ENCODE results near the gene CRISPLD2. TPM values are rescaled to one million over a fixed set of nuclear protein-coding genes. Genes with fewer than 3 reads are reported as not detected.

CRISPLD2 gene
- total RNA-seq, 1 donor: 40.2 TPM

DNA sequence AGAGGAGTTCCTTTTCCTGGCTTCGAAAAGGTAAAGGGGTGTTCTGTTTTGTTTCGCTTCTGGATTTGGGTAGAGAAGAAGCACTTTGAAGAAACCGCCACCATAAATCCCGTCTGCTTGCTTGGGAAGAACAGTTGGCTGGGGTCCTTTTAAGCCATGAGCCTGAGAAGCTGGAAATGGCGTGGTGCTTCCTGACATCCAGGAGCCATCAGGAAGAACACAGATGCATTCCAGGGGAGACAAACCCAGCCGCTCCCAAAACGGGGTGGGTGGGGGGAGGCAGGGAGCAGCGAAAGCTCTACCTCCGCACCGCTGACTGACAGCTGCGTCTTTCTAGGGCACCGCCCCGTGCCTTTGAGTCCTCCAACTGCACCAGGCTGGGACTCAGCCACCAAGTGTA is 99.9 kb downstream of the CRISPLD2 start:
- no peaks in the 10 kb centered on the region for H3K79me2 ChIP-seq (ENCODE audit: insufficient read depth, low read length)
- no peaks in the 10 kb centered on the region for H3K36me3 ChIP-seq (ENCODE audit: insufficient read depth, low read length)
- H3K27ac ChIP-seq (ENCODE audit: low read depth, low read length): no peak overlapping the region
- H3K9me3 ChIP-seq (ENCODE audit: low read depth, low read length): no peaks in the 10 kb centered on the region
- TF ChIP-seq, protein P1, sequence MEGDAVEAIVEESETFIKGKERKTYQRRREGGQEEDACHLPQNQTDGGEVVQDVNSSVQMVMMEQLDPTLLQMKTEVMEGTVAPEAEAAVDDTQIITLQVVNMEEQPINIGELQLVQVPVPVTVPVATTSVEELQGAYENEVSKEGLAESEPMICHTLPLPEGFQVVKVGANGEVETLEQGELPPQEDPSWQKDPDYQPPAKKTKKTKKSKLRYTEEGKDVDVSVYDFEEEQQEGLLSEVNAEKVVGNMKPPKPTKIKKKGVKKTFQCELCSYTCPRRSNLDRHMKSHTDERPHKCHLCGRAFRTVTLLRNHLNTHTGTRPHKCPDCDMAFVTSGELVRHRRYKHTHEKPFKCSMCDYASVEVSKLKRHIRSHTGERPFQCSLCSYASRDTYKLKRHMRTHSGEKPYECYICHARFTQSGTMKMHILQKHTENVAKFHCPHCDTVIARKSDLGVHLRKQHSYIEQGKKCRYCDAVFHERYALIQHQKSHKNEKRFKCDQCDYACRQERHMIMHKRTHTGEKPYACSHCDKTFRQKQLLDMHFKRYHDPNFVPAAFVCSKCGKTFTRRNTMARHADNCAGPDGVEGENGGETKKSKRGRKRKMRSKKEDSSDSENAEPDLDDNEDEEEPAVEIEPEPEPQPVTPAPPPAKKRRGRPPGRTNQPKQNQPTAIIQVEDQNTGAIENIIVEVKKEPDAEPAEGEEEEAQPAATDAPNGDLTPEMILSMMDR (IDR thresholded peaks at IDR 0.05; ENCODE audit: extremely low read depth, low read depth, low read length): no peak
- H3K27me3 ChIP-seq (ENCODE audit: insufficient read depth, low read length): peaks cover 20% of the 10 kb centered on the region
- DNase-seq (ENCODE audit: insufficient read length, low spot score, missing footprints): no peak
- no peak overlapping the region for H2AFZ ChIP-seq (ENCODE audit: low read length)
- no peak overlapping the region for H3K4me2 ChIP-seq (ENCODE audit: insufficient read depth, low read length)
- no peaks in the 10 kb centered on the region for H3K4me1 ChIP-seq (ENCODE audit: insufficient read depth, low read length)
- H4K20me1 ChIP-seq (ENCODE audit: insufficient read depth, low read length): no peaks in the 10 kb centered on the region
- H3K4me3 ChIP-seq (ENCODE audit: insufficient read depth, low read length): no peak overlapping the region

DNA sequence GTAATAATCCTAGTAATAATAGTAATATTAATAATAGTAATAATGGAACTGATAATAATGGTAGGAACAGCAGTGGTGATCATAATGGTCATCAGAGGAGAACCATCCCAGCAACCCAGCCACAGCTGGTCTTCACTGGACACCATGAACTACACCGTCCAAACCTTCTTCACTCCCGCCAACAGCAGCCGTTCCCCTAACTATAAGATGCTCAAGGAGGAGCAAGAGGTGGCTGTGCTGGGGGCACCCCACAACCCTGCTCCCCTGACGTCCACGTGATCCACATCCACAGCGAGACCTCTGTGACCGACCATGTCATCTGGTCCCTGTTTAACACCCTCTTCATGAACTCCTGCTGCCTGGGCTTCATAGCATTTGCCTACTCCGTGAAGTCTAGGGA is 100.5 kb downstream of the CRISPLD2 start:
- DNase-seq (ENCODE audit: insufficient read length, low spot score, missing footprints): no peak
- H3K9me3 ChIP-seq (ENCODE audit: low read depth, low read length): no peaks in the 10 kb centered on the region
- no peak overlapping the region for H3K4me2 ChIP-seq (ENCODE audit: insufficient read depth, low read length)

DNA sequence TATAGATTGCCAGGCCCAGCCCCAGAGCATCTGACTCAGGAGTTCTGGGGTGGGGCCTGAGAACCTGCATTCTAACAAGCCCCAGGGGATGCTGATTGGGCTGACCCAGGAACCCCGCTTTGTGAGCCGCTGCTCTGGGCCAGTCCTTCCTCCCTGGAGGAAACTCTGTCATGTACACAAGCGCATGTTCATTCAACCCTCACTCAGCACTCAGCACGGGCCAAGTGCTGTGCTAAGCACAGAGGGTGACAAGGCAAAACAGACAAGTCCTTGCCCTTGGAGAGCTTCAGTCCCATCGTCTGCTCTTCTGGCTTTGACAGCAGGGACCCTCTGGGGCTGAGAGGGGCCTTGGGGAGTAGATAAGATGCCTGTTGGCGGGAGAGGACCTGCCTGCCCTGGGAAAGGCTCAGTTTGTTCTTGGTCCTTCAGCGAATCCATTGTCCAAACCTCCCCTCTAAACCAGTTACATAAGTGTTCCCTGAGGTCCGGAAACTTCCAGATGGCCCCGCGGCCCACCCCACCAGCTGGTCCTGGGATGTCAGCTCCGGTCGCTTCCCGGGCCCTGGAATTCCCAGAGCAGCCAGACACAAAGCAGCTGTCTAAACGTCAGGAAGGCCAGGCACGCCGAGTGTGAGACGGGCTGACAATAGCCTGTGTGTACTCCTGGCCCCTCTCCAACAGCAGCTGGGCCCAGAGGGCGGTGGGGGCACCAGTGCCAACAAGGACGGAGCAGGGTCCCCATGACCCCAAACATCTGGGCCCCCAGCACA is 102.8 kb downstream of the CRISPLD2 start:
- Histone ChIP-seq H3K4me3 (ENCODE audit: insufficient read depth, low read length) (no peak overlapping the region), H3K9me3 (ENCODE audit: low read depth, low read length) (no peaks in the 10 kb centered on the region), H2AFZ (ENCODE audit: low read length) (peak overlapping the region; percentile 77), H3K4me1 (ENCODE audit: insufficient read depth, low read length) (no peaks in the 10 kb centered on the region), H3K27ac (ENCODE audit: low read depth, low read length) (no peak overlapping the region), H3K27me3 (ENCODE audit: insufficient read depth, low read length) (peaks cover 9% of the 10 kb centered on the region), H3K79me2 (ENCODE audit: insufficient read depth, low read length) (no peaks in the 10 kb centered on the region), H3K4me2 (ENCODE audit: insufficient read depth, low read length) (no peak overlapping the region), H4K20me1 (ENCODE audit: insufficient read depth, low read length) (no peaks in the 10 kb centered on the region), H3K36me3 (ENCODE audit: insufficient read depth, low read length) (no peaks in the 10 kb centered on the region)
- TF ChIP-seq, protein P1 (IDR thresholded peaks at IDR 0.05; ENCODE audit: extremely low read depth, low read depth, low read length): no peak
- no peak for DNase-seq (ENCODE audit: insufficient read length, low spot score, missing footprints)

More for the DNA sequence above, 100.5 kb downstream of the CRISPLD2 start:
- Histone ChIP-seq H3K79me2 (ENCODE audit: insufficient read depth, low read length) (no peaks in the 10 kb centered on the region), H3K4me3 (ENCODE audit: insufficient read depth, low read length) (no peak overlapping the region), H3K36me3 (ENCODE audit: insufficient read depth, low read length) (no peaks in the 10 kb centered on the region), H3K27me3 (ENCODE audit: insufficient read depth, low read length) (peaks cover 20% of the 10 kb centered on the region), H3K4me1 (ENCODE audit: insufficient read depth, low read length) (no peaks in the 10 kb centered on the region), H2AFZ (ENCODE audit: low read length) (no peak overlapping the region), H3K27ac (ENCODE audit: low read depth, low read length) (no peak overlapping the region), H4K20me1 (ENCODE audit: insufficient read depth, low read length) (no peaks in the 10 kb centered on the region)
- TF ChIP-seq, protein P1 (IDR thresholded peaks at IDR 0.05; ENCODE audit: extremely low read depth, low read depth, low read length): no peak

DNA sequence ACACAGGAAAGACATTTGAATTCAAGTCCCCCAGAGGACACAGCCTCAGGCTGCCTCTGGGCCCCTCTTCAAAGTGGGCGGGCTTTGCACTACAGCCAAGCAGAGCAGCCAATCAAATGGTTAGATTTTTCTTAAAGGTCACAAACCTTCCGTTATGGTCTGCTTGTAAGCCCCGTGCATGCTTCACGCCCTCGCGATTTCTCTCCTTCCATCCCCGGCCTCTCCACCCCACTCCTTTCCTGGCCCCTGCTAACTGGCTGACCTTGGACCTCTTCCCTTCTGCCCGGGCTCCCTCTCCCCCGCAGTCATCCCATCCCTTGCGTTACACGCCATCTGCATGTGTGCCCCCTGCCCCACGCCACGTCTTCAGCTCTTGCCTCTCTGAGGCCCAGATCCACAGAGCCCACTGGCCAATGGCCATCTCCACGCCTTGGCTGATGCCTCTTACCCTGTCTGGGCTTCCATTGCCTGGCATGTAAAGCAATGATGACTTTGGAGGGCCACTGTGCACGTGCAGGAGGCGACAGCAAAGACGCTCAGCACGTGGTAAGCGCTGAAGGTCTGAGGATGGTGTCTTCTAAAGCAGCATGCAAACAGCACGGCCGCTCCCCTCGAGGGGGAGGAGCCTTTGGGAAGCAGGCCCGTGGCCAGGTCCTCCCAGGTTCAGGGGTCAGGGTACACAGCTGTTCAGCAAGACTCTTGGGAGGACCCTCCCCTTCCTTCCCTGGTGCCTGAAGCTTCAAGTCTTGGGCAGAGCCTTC is 104.7 kb downstream of the CRISPLD2 start:
- Histone ChIP-seq H2AFZ (ENCODE audit: low read length) (no peak overlapping the region), H3K9me3 (ENCODE audit: low read depth, low read length) (no peaks in the 10 kb centered on the region), H3K4me3 (ENCODE audit: insufficient read depth, low read length) (no peak overlapping the region), H3K79me2 (ENCODE audit: insufficient read depth, low read length) (no peaks in the 10 kb centered on the region), H3K4me1 (ENCODE audit: insufficient read depth, low read length) (peaks cover 3% of the 10 kb centered on the region), H3K4me2 (ENCODE audit: insufficient read depth, low read length) (no peak overlapping the region), H4K20me1 (ENCODE audit: insufficient read depth, low read length) (no peaks in the 10 kb centered on the region), H3K36me3 (ENCODE audit: insufficient read depth, low read length) (no peaks in the 10 kb centered on the region), H3K27ac (ENCODE audit: low read depth, low read length) (no peak overlapping the region), H3K27me3 (ENCODE audit: insufficient read depth, low read length) (no peaks in the 10 kb centered on the region)
- TF ChIP-seq, protein P1 (IDR thresholded peaks at IDR 0.05; ENCODE audit: extremely low read depth, low read depth, low read length): no peak
- DNase-seq (ENCODE audit: insufficient read length, low spot score, missing footprints): peak; percentile 61
